IMR-90 (cell line): ENCODE data around the gene C8B. TPM values are rescaled to one million over a fixed set of nuclear protein-coding genes. Genes with fewer than 3 reads are reported as not detected.

Experiments
- ATAC-seq: fragments of 200-7000 bp; cut with Tn5 transposase; 2 replicates; pipeline ENCODE4 v1.9.1; 2020; ENCODE audit warnings: low read depth, mild to moderate bottlenecking, moderate library complexity
- BruUV-seq: library from RNA; stranded (reverse); fragments of 400-500 nt; replicated peaks from 2 replicates; lab custom pipeline; 2021; lab: Mats Ljungman, UMichigan
- CTCF ChIA-PET: fragments of 300-600 bp; formaldehyde crosslinking; extraction: SDS; loops from one replicate; lab custom pipeline; 2021; ENCODE audit warnings: antibody characterized with exemption; lab: Yijun Ruan, JAX
- POLR2A ChIA-PET: fragments of 300-600 bp; sonication (Branson Sonifier 250); formaldehyde crosslinking; loops from one replicate; lab custom pipeline; 2022; ENCODE audit warnings: antibody characterized with exemption; ENCODE audit not compliant: unreplicated experiment; lab: Charles Lee
- DNase-seq: peaks from one replicate; pipeline ENCODE4 v3.0.0; 2013
- H2AFZ ChIP-seq: replicated peaks from 2 replicates; pipeline ENCODE3; 2013; ENCODE audit warnings: low read length, mild to moderate bottlenecking; ENCODE audit not compliant: poor library complexity
- H2AK5ac ChIP-seq: 2 replicates; pipeline ENCODE4 v1.6.1; 2013; ENCODE audit warnings: low read depth, low read length, inconsistent platforms
- H2AK9ac ChIP-seq: replicated peaks from 2 replicates; pipeline ENCODE3; 2013; ENCODE audit warnings: mild to moderate bottlenecking, low read depth, low read length, moderate library complexity; ENCODE audit not compliant: poor library complexity
- H2BK120ac ChIP-seq: 2 replicates; pipeline ENCODE4 v1.6.1; 2013; ENCODE audit warnings: low read depth, low read length, inconsistent platforms
- H2BK15ac ChIP-seq: 3 replicates; pipeline ENCODE4 v1.6.1; 2013; ENCODE audit warnings: low read depth, low read length, inconsistent platforms
- H2BK20ac ChIP-seq: 2 replicates; pipeline ENCODE4 v1.6.1; 2013; ENCODE audit warnings: low read depth, mild to moderate bottlenecking, inconsistent platforms, low read length, moderate library complexity
- H2BK5ac ChIP-seq: 2 replicates; pipeline ENCODE4 v1.6.1; 2013; ENCODE audit warnings: mild to moderate bottlenecking, low read depth, low read length, inconsistent platforms; ENCODE audit not compliant: poor library complexity, severe bottlenecking
- H3K14ac ChIP-seq: replicated peaks from 2 replicates; pipeline ENCODE4 v1.6.1; 2013; ENCODE audit warnings: low read depth, low read length, inconsistent platforms
- H3K18ac ChIP-seq: 2 replicates; pipeline ENCODE4 v1.6.1; 2013; ENCODE audit warnings: low read depth, low read length, control low read depth
- H3K23ac ChIP-seq: 2 replicates; pipeline ENCODE4 v1.6.1; 2013; ENCODE audit warnings: low read depth, low read length, inconsistent platforms
- H3K27ac ChIP-seq: 2 replicates; pipeline ENCODE4 v1.5.1; 2013; ENCODE audit warnings: mild to moderate bottlenecking, control low read depth, low read length; ENCODE audit not compliant: insufficient read depth
- H3K27me3 ChIP-seq: 2 replicates; pipeline ENCODE4 v1.6.1; 2013; ENCODE audit warnings: low read length; ENCODE audit not compliant: control insufficient read depth, insufficient read depth
- H3K36me3 ChIP-seq: 2 replicates; pipeline ENCODE4 v1.6.1; 2013; ENCODE audit warnings: low read length, mixed read lengths; ENCODE audit not compliant: control insufficient read depth, insufficient read depth
- H3K4ac ChIP-seq: 2 replicates; pipeline ENCODE4 v1.6.1; 2013; ENCODE audit warnings: low read depth, low read length, inconsistent platforms
- H3K4me1 ChIP-seq: 2 replicates; pipeline ENCODE4 v1.6.1; 2013; ENCODE audit warnings: low read length, mixed read lengths; ENCODE audit not compliant: control insufficient read depth, insufficient read depth
- H3K4me2 ChIP-seq: 2 replicates; pipeline ENCODE4 v1.6.1; 2013; ENCODE audit warnings: low read depth, mild to moderate bottlenecking, control low read depth, low read length, moderate library complexity
- H3K4me3 ChIP-seq: 2 replicates; pipeline ENCODE4 v1.5.1; 2013; ENCODE audit warnings: low read depth, mild to moderate bottlenecking, control low read depth, low read length, moderate library complexity; ENCODE audit not compliant: insufficient read depth
- H3K56ac ChIP-seq: 2 replicates; pipeline ENCODE4 v1.6.1; 2013; ENCODE audit warnings: low read length, inconsistent platforms; ENCODE audit not compliant: insufficient read depth; ENCODE audit errors: extremely low read depth
- H3K79me1 ChIP-seq, 2 experiments: 2 replicates each; pipeline ENCODE4 v1.6.1; 2013; ENCODE audit warnings: low read length in 2 of 2, inconsistent platforms in 1 of 2, low read depth in 1 of 2
- H3K9ac ChIP-seq: 2 replicates; pipeline ENCODE4 v1.6.1; 2013; ENCODE audit warnings: low read depth, low read length, control low read depth
- H3K9me1 ChIP-seq: 2 replicates; pipeline ENCODE4 v1.6.1; 2013; ENCODE audit warnings: low read length, inconsistent platforms; ENCODE audit not compliant: insufficient read depth
- H3K9me3 ChIP-seq: 2 replicates; pipeline ENCODE4 v1.6.1; 2013; ENCODE audit warnings: low read length; ENCODE audit not compliant: control insufficient read depth, insufficient read depth
- H4K20me1 ChIP-seq: 2 replicates; pipeline ENCODE4 v1.6.1; 2013; ENCODE audit warnings: low read length, inconsistent platforms; ENCODE audit not compliant: insufficient read depth
- H4K5ac ChIP-seq: 2 replicates; pipeline ENCODE4 v1.6.1; 2013; ENCODE audit warnings: mild to moderate bottlenecking, low read depth, low read length, control low read depth
- H4K8ac ChIP-seq, 2 experiments: 2 replicates each; pipeline ENCODE4 v1.6.1; 2013; ENCODE audit warnings: low read depth in 2 of 2, low read length in 2 of 2, control low read depth in 1 of 2, inconsistent platforms in 1 of 2
- H4K91ac ChIP-seq: 2 replicates; pipeline ENCODE4 v1.6.1; 2013; ENCODE audit warnings: low read depth, low read length, inconsistent platforms; ENCODE audit not compliant: insufficient read depth
- BHLHE40 ChIP-seq: fragments of 150-350 bp; IDR thresholded peaks from 2 replicates; pipeline ENCODE4 v1.6.1; 2016; ENCODE audit warnings: mild to moderate bottlenecking, low read depth, low read length
- CEBPB ChIP-seq: IDR thresholded peaks from 2 replicates; pipeline ENCODE4 v1.6.1; 2012; ENCODE audit warnings: low read depth, low read length, improper control_type of control experiment
- CHD1 ChIP-seq: IDR thresholded peaks from 2 replicates; pipeline ENCODE4 v1.6.1; 2012; ENCODE audit warnings: low read depth, low read length, improper control_type of control experiment
- FOS ChIP-seq: fragments of 150-350 bp; IDR thresholded peaks from 2 replicates; pipeline ENCODE4 v1.6.1; 2016; ENCODE audit warnings: low read depth, low read length
- MAFK ChIP-seq: IDR thresholded peaks from 2 replicates; pipeline ENCODE4 v1.6.1; 2012; ENCODE audit warnings: low read depth, low read length, improper control_type of control experiment
- MAZ ChIP-seq: IDR thresholded peaks from 2 replicates; pipeline ENCODE4 v1.6.1; 2012; ENCODE audit warnings: low read depth, mild to moderate bottlenecking, low read length, improper control_type of control experiment, moderate library complexity, borderline replicate concordance
- MXI1 ChIP-seq: IDR thresholded peaks from 2 replicates; pipeline ENCODE4 v1.6.1; 2012; ENCODE audit warnings: low read depth, mild to moderate bottlenecking, low read length, moderate library complexity, borderline replicate concordance
- NFE2L2 ChIP-seq: fragments of 150-350 bp; IDR thresholded peaks from 2 replicates; pipeline ENCODE4 v1.6.1; 2016; ENCODE audit warnings: low read depth, mild to moderate bottlenecking, low read length
- POLR2A ChIP-seq: IDR thresholded peaks from 2 replicates; pipeline ENCODE4 v1.6.1; 2012; ENCODE audit warnings: mild to moderate bottlenecking, low read depth, low read length
- RAD21 ChIP-seq: IDR thresholded peaks from 2 replicates; pipeline ENCODE4 v1.6.1; 2012; ENCODE audit warnings: low read length, improper control_type of control experiment
- RCOR1 ChIP-seq: IDR thresholded peaks from 2 replicates; pipeline ENCODE4 v1.6.1; 2012; ENCODE audit warnings: mild to moderate bottlenecking, low read length, improper control_type of control experiment; ENCODE audit not compliant: insufficient replicate concordance
- RFX5 ChIP-seq: IDR thresholded peaks from 2 replicates; pipeline ENCODE4 v1.8.0; 2012; ENCODE audit warnings: low read depth, mild to moderate bottlenecking, low read length, moderate library complexity
- SMC3 ChIP-seq: fragments of 150-350 bp; IDR thresholded peaks from 2 replicates; pipeline ENCODE4 v1.6.1; 2016; ENCODE audit warnings: low read depth, mild to moderate bottlenecking, antibody characterized with exemption, low read length, moderate library complexity
- WGBS, 2 experiments: methylation state at CpG; one replicate each; pipeline versions ENCODE4 v1.1.5 to v1.1.7; 2013; ENCODE audit warnings: missing lambda C conversion rate in 2 of 2; ENCODE audit not compliant: insufficient read length in 1 of 2; ENCODE audit errors: extremely low coverage in 2 of 2; 5-methylcytosine and 5-hydroxymethylcytosine counted together
- dilution Hi-C: fragments of 300-500 bp; cut with HindIII; formaldehyde crosslinking; loops from one replicate; pipeline ENCODE4 v1.14.3; 2018; ENCODE audit warnings: low sequenced_read_pairs; ENCODE audit not compliant: unreplicated experiment
- in situ Hi-C: fragments of 300-500 bp; cut with MboI; formaldehyde crosslinking; loops from 3 replicates; pipeline ENCODE4 v1.14.3; 2019; ENCODE audit warnings: low sequenced_read_pairs, inconsistent platforms, mixed read lengths
- intact Hi-C: fragments of 100-400 bp; cut with micrococcal nuclease; formaldehyde crosslinking; loops from 2 replicates; pipeline ENCODE4 v1.10.0; 2022
- polyA plus RNA-seq, 3 experiments: library from polyadenylated mRNA; depleted of rRNA; stranded (reverse); fragments of >200 nt; gene quantifications; 2 replicates each; pipeline ENCODE4 v1.2.3, GENCODE V29; 2012; ENCODE audit warnings: low replicate concordance in 1 of 3
- total RNA-seq: library from RNA; depleted of rRNA; stranded (reverse); fragments of >200 nt; gene quantifications from 2 replicates; pipeline ENCODE4 v1.2.3, GENCODE V29; 2012
- TF ChIP-seq, protein P1 (sequence below): fragments of 150-350 bp; IDR thresholded peaks from 2 replicates; pipeline ENCODE4 v1.6.1; 2016; ENCODE audit warnings: low read depth, mild to moderate bottlenecking, low read length, moderate library complexity, borderline replicate concordance
- TF ChIP-seq, protein P2 (sequence below): fragments of 150-350 bp; IDR thresholded peaks from 2 replicates; pipeline ENCODE4 v1.6.1; 2017; ENCODE audit warnings: mild to moderate bottlenecking, antibody characterized with exemption, low read length, low read depth
- TF ChIP-seq, protein P3 (sequence below): conservative IDR thresholded peaks from 2 replicates; pipeline ENCODE4 v1.5.1; 2012; ENCODE audit warnings: mild to moderate bottlenecking, low read depth, low read length, improper control_type of control experiment

C8B gene
- total and polyA plus RNA-seq, 2 of the 4 experiments (the other 2 are of a cell fraction) = not detected

DNA sequence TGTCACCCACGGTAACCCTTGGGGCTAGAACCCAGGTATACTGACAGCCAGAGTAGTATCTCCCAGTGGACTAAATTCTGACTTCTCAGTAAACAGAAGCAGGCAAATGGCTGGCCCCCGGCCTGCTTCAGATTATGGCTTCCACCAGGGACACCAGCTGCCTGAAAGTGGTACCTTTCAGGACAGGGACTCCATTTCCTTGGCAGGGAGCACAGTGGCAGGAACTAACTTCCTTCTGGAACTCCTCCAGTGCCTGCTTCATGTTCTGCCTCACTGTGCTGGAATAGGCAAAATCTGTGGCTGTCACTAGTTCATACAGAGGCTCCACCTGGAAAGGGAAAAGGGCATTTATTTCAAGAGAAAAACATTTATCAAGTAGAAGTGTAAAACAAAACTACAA lies 32.7 kb downstream of the C8B start:
- Histone ChIP-seq H3K4me1 (no peaks in the 10 kb centered on the region; the same call in 1 of the 2 replicates), H4K5ac (no peak overlapping the region), H2AK5ac (no peak overlapping the region), H3K9me1 (no peaks in the 10 kb centered on the region), H4K91ac (no peak overlapping the region), H3K18ac (no peak overlapping the region), H3K56ac (no peak overlapping the region), H3K9ac (no peak overlapping the region), H3K23ac (no peak overlapping the region), H3K4me2 (no peak overlapping the region), H2AK9ac (no peak overlapping the region), H4K20me1 (no peaks in the 10 kb centered on the region), H3K79me1 (no peaks in the 10 kb centered on the region), H2BK5ac (no peak overlapping the region), H3K9me3 (no peaks in the 10 kb centered on the region), H4K8ac (no peak overlapping the region), H3K4me3 (no peak overlapping the region), H3K27me3 (peaks cover 2% of the 10 kb centered on the region; the same call in 1 of the 2 replicates), H2BK20ac (no peak overlapping the region), H3K27ac (no peak overlapping the region), H2BK120ac (no peak overlapping the region), H2BK15ac (no peak overlapping the region), H2AFZ (no peak overlapping the region), H3K36me3 (no peaks in the 10 kb centered on the region), H3K14ac (no peak overlapping the region), H3K4ac (no peak overlapping the region)
- intact Hi-C loops = no loop called here
- no TSS peak for BruUV-seq
- CTCF ChIA-PET = no interaction called here
- POLR2A ChIA-PET = no interaction called here
- in situ Hi-C loops = no loop called here
- ATAC-seq = no peak
- 50% methylated on average over 1 of the region's 2 CpGs; no CpG with 5 or more reads in 1 of the 2 experiments for WGBS, 2 experiments
- DNase-seq = no peak
- dilution Hi-C loops = no loop called here
- no peak for TF ChIP-seq CHD1
- TF ChIP-seq, protein P1, sequence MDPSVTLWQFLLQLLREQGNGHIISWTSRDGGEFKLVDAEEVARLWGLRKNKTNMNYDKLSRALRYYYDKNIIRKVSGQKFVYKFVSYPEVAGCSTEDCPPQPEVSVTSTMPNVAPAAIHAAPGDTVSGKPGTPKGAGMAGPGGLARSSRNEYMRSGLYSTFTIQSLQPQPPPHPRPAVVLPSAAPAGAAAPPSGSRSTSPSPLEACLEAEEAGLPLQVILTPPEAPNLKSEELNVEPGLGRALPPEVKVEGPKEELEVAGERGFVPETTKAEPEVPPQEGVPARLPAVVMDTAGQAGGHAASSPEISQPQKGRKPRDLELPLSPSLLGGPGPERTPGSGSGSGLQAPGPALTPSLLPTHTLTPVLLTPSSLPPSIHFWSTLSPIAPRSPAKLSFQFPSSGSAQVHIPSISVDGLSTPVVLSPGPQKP = no peak
- no peak for TF ChIP-seq MAFK
- no peak for TF ChIP-seq NFE2L2
- TF ChIP-seq MXI1 = no peak
- TF ChIP-seq, protein P2, sequence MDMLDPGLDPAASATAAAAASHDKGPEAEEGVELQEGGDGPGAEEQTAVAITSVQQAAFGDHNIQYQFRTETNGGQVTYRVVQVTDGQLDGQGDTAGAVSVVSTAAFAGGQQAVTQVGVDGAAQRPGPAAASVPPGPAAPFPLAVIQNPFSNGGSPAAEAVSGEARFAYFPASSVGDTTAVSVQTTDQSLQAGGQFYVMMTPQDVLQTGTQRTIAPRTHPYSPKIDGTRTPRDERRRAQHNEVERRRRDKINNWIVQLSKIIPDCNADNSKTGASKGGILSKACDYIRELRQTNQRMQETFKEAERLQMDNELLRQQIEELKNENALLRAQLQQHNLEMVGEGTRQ = no peak
- TF ChIP-seq, protein P3, sequence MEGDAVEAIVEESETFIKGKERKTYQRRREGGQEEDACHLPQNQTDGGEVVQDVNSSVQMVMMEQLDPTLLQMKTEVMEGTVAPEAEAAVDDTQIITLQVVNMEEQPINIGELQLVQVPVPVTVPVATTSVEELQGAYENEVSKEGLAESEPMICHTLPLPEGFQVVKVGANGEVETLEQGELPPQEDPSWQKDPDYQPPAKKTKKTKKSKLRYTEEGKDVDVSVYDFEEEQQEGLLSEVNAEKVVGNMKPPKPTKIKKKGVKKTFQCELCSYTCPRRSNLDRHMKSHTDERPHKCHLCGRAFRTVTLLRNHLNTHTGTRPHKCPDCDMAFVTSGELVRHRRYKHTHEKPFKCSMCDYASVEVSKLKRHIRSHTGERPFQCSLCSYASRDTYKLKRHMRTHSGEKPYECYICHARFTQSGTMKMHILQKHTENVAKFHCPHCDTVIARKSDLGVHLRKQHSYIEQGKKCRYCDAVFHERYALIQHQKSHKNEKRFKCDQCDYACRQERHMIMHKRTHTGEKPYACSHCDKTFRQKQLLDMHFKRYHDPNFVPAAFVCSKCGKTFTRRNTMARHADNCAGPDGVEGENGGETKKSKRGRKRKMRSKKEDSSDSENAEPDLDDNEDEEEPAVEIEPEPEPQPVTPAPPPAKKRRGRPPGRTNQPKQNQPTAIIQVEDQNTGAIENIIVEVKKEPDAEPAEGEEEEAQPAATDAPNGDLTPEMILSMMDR = no peak
- no peak for TF ChIP-seq RFX5
- no peak for TF ChIP-seq BHLHE40
- TF ChIP-seq SMC3 = no peak
- no peak for TF ChIP-seq CEBPB
- no peak for TF ChIP-seq RAD21
- TF ChIP-seq POLR2A = no peak
- TF ChIP-seq MAZ = no peak
- no peak for TF ChIP-seq FOS
- no peak for TF ChIP-seq RCOR1
